ENCODE data around the gene NOL8.

DNA sequence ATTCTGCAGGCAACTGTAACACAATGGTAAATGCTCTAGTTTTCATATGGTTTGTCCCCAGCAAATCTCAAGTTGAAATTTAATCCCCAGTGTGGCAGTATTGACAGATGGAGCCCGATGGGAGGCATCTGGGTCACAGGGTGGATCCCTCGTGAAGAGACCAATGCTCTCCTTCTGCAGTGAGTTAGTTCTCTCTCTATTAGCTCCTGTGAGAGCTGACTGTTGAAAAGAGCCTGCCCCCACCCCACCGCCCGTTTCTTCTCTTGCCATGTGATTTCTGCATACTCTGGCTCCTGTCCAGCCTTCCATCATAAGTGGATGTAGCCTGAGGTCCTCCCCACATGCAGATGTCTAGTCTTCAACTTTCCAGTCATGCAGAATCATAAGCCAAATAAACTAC is 58.7 kb downstream of the NOL8 start:
- TF ChIP-seq, protein P1, sequence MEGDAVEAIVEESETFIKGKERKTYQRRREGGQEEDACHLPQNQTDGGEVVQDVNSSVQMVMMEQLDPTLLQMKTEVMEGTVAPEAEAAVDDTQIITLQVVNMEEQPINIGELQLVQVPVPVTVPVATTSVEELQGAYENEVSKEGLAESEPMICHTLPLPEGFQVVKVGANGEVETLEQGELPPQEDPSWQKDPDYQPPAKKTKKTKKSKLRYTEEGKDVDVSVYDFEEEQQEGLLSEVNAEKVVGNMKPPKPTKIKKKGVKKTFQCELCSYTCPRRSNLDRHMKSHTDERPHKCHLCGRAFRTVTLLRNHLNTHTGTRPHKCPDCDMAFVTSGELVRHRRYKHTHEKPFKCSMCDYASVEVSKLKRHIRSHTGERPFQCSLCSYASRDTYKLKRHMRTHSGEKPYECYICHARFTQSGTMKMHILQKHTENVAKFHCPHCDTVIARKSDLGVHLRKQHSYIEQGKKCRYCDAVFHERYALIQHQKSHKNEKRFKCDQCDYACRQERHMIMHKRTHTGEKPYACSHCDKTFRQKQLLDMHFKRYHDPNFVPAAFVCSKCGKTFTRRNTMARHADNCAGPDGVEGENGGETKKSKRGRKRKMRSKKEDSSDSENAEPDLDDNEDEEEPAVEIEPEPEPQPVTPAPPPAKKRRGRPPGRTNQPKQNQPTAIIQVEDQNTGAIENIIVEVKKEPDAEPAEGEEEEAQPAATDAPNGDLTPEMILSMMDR (IDR thresholded peaks at IDR 0.05) = no peak
- TF ChIP-seq POLR2AphosphoS5 (IDR thresholded peaks at IDR 0.05) = no peak
